ENCODE data around the gene CSNK1D. TPM values are rescaled to one million over a fixed set of nuclear protein-coding genes. Genes with fewer than 3 reads are reported as not detected.

The CSNK1D gene
- total RNA-seq, 2 experiments from 2014 or later = 110 to 115 TPM

DNA sequence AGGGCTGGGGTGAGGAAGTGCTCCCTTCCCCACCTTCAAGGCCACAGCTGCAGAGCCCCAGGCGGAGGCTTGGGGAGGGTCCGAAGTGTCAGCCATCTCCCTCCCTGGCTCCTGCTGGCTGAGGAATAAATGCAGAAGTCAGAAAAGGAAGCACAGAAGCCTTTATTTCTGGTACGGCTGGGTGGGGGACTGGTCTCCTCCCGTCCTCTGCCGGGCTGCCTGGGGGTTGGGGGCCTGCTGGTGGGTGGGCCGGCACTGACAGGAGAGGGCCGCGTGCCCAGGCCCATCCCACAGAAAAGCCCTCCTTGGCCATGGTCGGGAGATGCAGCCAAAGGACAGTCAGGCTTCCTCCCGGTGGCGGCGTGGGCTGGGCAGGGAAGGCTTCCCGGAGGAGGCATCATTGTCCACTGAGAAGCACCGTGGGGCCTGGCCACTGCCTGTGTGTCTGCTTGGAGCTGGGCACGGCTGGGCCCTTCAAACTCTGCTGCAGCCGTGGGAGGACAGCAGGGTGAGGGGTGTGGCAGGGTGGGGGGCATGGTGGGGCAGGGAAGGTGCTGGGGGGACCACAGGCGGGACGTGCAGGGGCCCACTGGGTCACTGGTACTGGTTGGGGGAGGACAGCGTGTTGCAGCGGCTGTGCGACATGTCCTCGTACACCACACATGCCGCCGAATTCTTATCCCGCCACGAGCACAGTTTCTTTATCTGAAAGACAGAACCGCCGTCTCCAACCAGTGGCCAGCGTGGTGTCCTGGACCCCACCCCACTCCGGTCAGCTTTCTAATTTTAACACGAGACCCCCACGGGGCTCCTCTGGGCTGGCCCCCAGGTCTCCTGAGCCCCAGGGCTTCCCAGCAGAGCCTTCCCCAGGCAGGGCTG lies 41.5 kb upstream of the CSNK1D start:
- peak overlapping the region; percentile 95 for H3K4me3 Mint-ChIP-seq
- peaks cover 13% of the 10 kb centered on the region for H3K4me1 Mint-ChIP-seq
- peaks cover 35% of the 10 kb centered on the region for H3K36me3 Mint-ChIP-seq
- H3K9me3 Mint-ChIP-seq = no peaks in the 10 kb centered on the region
- peak overlapping the region; percentile 93 for H3K27ac Mint-ChIP-seq
- peaks cover 4% of the 10 kb centered on the region for H3K27me3 Mint-ChIP-seq
- no peak for DNase-seq

DNA sequence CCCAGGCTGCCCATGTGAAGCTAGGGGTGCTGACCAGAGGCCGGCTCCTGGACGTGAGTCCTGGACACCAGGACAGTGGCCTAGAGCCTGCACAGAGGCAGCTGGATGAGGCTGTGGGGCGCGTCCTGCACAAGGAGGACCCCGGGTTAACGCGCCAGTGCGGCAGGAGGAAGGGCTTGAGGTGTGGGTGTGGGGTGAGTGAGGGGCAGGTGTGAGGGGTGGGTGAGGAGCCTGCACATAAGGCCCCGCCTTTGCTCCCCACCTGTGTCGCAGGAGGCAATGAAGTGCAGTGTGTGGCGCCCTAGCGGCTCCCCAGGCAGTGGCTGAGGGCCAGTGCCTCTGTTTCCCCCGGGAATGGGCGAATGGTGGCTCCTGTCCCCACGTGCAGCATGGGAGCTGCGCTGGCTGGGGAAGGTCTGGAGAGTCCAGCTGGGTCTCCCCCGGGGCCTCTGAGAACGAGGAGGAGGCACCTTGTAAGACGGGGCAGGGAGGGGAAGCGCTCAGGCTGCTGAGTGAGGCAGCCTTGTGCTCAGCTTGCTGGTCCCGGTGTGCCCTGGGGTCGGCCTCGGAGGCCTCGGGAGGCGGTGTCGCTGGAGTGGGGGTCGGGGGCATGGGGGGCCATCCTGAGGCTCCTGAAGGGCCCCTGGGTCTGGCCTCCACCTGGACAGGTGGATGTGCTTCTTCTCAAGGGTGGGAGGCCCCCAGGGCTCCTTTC lies 40.7 kb upstream of the CSNK1D start:
- no peaks in the 10 kb centered on the region for H3K9me3 Mint-ChIP-seq
- peaks cover 35% of the 10 kb centered on the region for H3K36me3 Mint-ChIP-seq
- H3K4me3 Mint-ChIP-seq = peak overlapping the region; percentile 95
- peaks cover 13% of the 10 kb centered on the region for H3K4me1 Mint-ChIP-seq
- DNase-seq = no peak
- peaks cover 4% of the 10 kb centered on the region for H3K27me3 Mint-ChIP-seq
- peak overlapping the region; percentile 93 for H3K27ac Mint-ChIP-seq

DNA sequence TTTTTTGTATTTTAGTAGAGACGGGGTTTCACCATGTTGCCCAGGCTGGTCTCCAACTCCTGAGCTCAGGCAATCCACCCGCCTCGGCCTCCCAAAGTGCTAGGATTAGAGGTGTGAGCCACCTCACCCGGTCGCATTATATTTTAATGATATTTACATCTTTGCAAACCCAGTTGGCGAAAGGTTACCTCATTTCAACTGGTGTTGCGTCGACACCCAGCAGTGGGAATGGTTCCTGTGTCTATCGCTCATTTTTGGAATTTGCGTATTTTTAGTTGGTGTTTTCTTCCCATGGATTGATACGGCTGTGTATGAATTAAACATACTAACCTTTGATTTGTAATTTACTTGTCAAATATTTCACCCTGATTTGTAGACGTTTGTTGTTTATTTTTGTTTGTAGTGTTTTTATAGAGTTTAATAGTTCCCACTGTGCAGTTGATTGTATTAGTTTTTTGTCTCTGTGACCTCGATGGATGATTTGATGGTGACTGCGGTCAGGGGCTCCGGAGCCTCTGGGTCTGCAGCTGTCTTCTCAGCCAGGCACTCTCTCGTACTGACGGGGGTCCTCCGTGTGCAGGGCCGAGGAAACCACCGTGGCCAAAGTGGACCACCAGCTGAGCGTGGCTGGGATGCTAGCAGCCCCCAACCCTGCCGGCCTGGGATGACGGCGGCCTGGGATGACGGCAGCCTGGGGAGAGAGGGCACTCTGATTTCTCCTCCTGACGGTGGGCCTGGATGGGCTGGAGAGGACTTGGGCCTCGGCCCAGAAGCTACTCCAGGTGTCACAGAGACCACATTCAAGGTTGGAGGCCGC lies 39.9 kb upstream of the CSNK1D start:
- Mint-ChIP-seq H3K36me3 (peaks cover 35% of the 10 kb centered on the region), H3K4me3 (peak overlapping the region; percentile 95)

DNA sequence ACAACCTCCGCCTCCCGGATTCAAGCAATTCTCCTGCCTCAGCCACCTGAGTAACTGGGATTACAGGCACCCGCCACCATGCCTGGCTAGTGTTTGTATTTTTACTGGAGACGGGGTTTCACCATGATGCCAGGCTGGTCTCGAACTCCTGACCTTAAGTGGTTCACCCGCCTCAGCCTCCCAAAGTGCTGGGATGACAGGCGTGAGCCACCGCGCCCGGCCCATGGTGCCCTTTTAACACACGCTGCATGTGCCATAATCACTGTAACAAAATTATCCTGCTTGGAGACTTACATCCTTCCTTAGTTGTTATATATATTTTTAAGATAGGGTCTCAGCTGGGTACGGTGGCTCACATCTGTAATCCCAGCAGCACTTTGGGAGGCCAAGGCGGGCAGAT lies 38.5 kb upstream of the CSNK1D start:
- peaks cover 18% of the 10 kb centered on the region for H3K4me1 Mint-ChIP-seq
- no peak overlapping the region for H3K4me3 Mint-ChIP-seq
- peaks cover under 1% of the 10 kb centered on the region for H3K9me3 Mint-ChIP-seq
- H3K36me3 Mint-ChIP-seq = peaks cover 35% of the 10 kb centered on the region
- H3K27me3 Mint-ChIP-seq = peaks cover 4% of the 10 kb centered on the region
- no peak overlapping the region for H3K27ac Mint-ChIP-seq
- DNase-seq = no peak

More for the DNA sequence above, 39.9 kb upstream of the CSNK1D start:
- no peak for DNase-seq
- H3K27ac Mint-ChIP-seq = peak overlapping the region; percentile 93
- peaks cover 4% of the 10 kb centered on the region for H3K27me3 Mint-ChIP-seq
- H3K9me3 Mint-ChIP-seq = no peaks in the 10 kb centered on the region
- H3K4me1 Mint-ChIP-seq = peaks cover 13% of the 10 kb centered on the region

DNA sequence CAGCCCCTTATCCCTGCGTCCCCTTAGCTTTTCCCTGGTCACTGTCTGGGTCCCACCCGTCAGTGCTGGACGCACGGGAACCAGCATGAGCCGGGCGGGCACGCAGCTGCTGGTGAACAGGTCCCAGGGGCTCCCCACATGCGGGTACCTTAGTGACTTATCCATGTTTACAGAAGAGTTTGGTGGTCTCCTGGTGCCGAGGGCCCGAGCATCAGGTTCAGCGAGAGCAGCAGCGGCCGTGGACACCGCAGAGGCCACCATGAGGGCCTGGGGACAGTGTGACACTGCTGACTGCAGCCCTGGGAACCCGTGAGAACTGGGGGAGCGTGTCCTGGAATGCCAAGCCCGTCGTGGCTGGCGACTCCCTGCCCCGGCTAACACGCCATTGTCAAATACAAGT lies 37.4 kb upstream of the CSNK1D start:
- H3K27ac Mint-ChIP-seq = no peak overlapping the region
- H3K4me3 Mint-ChIP-seq = no peak overlapping the region
- peaks cover 4% of the 10 kb centered on the region for H3K27me3 Mint-ChIP-seq
- no peak for DNase-seq
- H3K9me3 Mint-ChIP-seq = peaks cover 4% of the 10 kb centered on the region
- H3K36me3 Mint-ChIP-seq = peaks cover 28% of the 10 kb centered on the region
- peaks cover 29% of the 10 kb centered on the region for H3K4me1 Mint-ChIP-seq

DNA sequence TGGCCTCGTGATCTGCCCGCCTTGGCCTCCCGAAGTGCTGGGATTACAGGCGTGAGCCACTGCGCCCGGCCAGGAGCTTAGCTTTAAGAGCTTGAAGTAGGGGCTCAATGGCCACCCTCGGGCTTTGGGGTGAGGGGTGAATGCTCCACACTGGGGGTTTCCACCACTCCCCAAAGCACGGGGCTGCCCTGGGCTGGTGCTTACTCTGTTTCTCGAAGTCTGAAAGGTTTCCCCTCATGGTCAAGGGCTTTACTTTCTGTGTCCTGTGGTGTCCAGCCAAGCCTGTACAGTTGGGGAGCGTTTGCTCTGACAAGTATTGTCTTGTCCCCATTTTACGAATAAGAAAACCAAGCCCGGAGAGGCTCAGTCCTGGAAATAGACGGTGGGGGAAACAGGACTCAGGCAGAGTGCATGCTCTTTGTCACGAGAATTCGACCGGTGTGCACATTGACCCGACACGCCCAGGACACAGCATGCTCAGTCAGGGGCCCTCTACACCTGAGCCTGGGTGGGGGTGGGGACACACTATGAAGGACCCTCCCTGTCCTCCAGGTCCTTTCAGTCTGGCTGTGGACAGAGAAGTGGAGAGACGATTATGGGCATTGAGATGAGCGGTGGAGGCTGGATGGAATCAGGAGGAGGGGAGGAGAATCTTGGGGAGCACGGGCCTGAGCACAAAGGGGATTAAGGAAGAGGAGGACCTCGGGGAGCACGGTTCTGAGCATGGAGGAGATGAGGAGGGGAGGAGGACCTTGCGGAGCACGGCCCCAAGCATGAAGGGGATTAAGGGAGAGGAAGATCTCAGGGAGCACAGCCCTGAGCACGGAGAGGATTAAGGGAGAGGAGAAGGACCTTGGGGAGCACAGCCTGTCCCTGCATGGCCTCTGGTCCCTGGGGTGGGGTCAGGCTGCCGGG lies 36.4 kb upstream of the CSNK1D start:
- Mint-ChIP-seq H3K36me3 (peaks cover 19% of the 10 kb centered on the region), H3K27ac (no peak overlapping the region), H3K27me3 (no peaks in the 10 kb centered on the region), H3K4me3 (no peak overlapping the region), H3K4me1 (peaks cover 30% of the 10 kb centered on the region), H3K9me3 (peaks cover 4% of the 10 kb centered on the region)
- no peak for DNase-seq

DNA sequence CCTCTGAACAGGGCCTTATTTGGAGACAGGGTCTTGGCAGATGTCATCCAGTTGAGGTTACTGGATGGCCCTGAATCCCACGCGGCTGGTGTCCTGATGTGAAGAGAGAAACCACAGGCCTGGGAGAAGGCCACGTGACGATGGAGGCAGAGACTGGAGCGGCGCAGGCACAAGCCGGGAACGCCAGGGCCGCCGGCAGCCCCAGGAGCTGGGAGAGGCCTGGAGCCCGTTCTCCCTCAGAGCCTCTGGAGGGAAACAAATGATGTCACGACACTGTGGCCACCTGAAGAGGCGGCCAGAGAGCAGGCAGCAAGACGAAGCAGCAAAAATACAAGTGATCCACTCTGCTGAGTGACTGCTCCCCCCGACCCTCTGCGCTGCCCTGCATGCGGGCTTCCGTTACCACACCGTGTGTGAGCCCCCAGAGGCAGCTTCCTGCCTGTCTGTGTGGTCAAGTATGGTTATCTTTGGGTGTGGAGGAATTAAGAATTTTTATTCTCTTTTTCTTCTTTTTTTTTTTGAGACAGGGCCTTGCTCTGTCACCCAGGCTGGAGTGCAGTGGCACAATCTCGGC lies 32.3 kb upstream of the CSNK1D start:
- H3K36me3 Mint-ChIP-seq = peaks cover 3% of the 10 kb centered on the region
- peaks cover 50% of the 10 kb centered on the region for H3K4me1 Mint-ChIP-seq
- peak overlapping the region; percentile 90 for H3K27ac Mint-ChIP-seq
- peaks cover 4% of the 10 kb centered on the region for H3K9me3 Mint-ChIP-seq
- peak overlapping the region; percentile 38 for H3K4me3 Mint-ChIP-seq
- no peak for DNase-seq
- no peaks in the 10 kb centered on the region for H3K27me3 Mint-ChIP-seq

DNA sequence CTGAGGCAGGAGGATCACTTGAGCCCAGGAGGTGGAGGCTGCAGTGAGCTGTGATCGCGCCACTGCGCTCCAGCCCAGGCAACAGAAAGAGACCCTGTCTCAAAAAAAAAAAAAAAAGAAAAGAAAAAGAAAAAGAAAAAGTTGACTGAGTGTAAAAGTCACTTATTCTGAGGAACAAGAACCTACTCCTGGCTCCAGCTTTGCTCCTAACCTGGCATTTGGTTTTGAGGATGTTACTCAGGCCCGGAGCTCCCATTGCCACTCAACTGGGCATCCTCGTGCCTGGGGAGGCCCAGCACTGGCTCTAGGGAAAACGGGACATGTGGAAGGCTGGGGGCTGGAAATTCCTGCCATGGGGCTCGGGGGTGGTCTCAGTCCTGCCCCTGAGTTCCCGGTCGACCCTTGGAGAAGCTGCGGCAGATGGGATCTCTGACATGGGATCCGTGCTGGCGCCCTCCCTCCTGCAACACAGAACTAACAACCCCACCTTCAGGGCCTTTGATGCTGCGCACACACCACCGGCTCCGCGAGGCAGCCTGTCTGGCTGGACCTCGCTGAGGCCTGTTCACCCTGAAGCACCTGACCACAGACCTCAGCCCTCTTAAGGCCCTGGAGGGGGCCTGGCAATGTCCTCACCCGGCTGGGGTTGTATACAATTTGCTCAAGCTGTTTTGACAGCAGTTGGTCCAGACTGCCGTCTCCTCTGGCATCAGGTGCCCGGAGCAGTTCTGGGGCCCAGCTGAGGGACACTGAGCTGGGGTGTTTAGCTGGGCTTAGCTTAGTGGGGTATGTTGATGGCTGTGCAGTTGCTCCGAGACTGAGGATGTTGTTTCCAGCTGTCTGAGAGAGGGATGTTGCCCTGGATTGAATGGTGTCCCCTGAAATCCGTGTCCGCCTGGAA lies 31.6 kb upstream of the CSNK1D start:
- H3K4me3 Mint-ChIP-seq = peak overlapping the region; percentile 27
- H3K9me3 Mint-ChIP-seq = peaks cover 4% of the 10 kb centered on the region
- no peak for DNase-seq
- H3K36me3 Mint-ChIP-seq = peaks cover 3% of the 10 kb centered on the region
- peaks cover 58% of the 10 kb centered on the region for H3K4me1 Mint-ChIP-seq
- H3K27me3 Mint-ChIP-seq = no peaks in the 10 kb centered on the region
- peak overlapping the region; percentile 90 for H3K27ac Mint-ChIP-seq

DNA sequence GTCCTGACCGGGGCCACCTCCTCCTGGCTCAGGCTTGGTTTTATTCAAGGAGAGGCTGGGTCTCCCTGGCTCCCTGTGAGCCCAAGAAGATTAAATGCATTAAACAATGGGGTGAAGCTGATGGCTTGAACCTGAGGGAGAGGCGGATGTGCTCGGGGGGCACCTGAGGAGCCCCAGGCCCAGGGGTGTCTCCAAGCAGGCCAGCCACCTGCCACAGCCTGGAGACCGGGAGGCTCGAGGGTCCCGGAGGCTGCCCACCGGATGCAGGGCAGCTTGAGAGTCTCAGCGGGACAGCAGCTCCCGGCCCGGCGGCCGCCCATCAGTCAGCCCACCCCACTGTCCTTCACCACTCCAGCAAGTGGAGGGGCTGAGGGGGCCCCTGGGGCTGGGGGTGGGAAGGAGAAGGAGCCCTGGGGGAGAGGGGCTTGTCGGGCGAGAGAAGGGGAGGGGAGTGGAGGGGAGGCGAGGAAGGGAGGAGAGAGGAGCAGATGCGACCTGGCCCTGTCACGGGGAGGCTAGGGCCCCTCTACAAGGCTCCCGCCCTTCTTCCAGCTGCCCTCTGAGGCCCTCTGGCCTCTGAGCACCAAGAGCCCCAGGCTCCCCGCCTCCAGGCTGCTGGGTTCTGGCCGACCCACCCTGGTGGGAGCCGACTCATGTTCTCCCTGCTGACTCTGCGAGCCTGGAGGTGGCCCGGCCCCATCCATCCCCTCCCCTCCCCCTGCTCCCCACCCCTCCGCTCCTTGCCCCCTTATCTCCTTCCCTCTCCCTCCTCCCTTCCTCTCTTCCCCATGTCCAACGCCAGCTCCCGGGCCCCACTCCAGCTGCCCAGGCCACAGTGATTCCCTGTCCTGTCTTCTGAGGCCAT lies 30.7 kb upstream of the CSNK1D start:
- H3K36me3 Mint-ChIP-seq = peaks cover 3% of the 10 kb centered on the region
- peaks cover 65% of the 10 kb centered on the region for H3K4me1 Mint-ChIP-seq
- H3K9me3 Mint-ChIP-seq = peaks cover 4% of the 10 kb centered on the region
- peak; percentile 11 for DNase-seq
- H3K27me3 Mint-ChIP-seq = no peaks in the 10 kb centered on the region
- peak overlapping the region; percentile 2 for H3K4me3 Mint-ChIP-seq
- H3K27ac Mint-ChIP-seq = peak overlapping the region; percentile 48

DNA sequence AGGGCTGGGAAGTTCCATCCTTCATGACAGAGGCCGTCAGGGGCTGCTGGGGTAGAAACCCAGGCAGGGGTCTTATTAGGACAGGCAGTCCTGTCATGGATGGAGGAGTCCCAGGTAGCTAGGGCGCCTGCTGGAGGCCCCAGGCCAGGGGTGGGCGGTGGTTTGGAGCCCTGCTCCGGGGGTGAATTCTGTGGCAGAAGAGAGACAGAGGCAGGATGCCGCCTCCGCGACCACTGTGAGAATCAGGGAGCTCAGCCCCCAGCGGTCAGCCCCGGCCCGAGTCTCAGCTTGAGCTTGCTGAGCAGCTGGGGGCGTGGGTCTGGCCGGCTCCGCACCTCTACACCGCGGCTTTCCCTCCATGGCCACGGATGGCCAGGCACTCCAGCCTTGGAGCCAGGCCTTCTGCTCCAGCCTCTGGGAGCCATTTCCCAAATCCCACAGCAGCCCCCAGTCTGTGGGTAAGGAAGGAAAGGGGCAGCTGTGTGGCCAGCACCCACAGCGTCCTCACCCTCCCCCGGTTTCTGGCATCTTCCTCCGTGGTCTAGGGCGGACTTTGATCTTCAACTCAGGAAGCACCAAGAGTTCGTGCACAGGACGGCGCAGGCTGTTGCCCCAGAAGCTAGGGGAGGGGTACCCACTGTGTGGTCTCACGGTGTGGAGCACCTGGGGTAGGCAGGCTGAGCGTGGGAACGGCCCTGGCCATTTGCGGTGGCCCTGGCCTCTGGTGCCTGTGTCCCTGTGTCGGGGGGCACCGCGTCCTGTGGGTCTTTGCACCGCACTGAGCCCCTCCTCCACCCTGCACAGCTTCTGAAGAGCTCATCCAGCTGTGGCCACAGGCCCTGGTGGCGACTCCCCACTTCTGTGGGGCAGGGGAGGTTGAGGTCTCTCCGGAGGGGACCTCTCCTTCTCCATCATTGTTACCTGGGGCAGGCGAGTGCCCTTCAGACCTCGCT lies 29.8 kb upstream of the CSNK1D start:
- no peak for DNase-seq
- H3K36me3 Mint-ChIP-seq = peaks cover 3% of the 10 kb centered on the region
- H3K4me3 Mint-ChIP-seq = peak overlapping the region; percentile 77
- H3K4me1 Mint-ChIP-seq = peaks cover 72% of the 10 kb centered on the region
- peak overlapping the region; percentile 89 for H3K27ac Mint-ChIP-seq
- H3K9me3 Mint-ChIP-seq = peaks cover 4% of the 10 kb centered on the region
- H3K27me3 Mint-ChIP-seq = no peaks in the 10 kb centered on the region

DNA sequence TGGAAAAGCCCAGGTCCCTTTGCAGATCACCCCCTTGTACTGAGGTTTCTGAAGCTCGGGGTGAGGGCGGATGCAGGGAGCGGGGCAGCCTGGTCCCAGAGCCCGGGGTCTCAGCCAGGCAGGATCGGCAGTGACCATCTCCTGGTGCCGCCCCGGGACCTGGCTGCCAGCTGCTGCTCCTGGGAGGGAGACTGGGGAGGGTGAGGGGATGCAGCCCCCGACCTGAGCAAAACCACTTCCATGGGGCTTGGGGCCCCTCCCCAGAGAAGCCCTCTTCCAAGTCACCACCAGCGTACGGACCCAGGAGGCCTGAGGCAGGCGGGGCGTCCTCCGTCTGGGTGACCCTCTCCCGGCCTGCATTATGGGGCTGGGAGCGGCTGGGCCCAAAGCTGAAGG lies 29.1 kb upstream of the CSNK1D start:
- Mint-ChIP-seq H3K9me3 (peaks cover 4% of the 10 kb centered on the region), H3K4me1 (peaks cover 75% of the 10 kb centered on the region), H3K36me3 (peaks cover 3% of the 10 kb centered on the region), H3K27me3 (no peaks in the 10 kb centered on the region), H3K27ac (peak overlapping the region; percentile 89), H3K4me3 (peak overlapping the region; percentile 77)
- DNase-seq = no peak

Measured in activated naive CD8-positive, alpha-beta T cell treated with anti-CD3 and anti-CD28 coated beads for 36 hours (primary cell).